ENCODE measurements around the gene CNTNAP4.

DNA sequence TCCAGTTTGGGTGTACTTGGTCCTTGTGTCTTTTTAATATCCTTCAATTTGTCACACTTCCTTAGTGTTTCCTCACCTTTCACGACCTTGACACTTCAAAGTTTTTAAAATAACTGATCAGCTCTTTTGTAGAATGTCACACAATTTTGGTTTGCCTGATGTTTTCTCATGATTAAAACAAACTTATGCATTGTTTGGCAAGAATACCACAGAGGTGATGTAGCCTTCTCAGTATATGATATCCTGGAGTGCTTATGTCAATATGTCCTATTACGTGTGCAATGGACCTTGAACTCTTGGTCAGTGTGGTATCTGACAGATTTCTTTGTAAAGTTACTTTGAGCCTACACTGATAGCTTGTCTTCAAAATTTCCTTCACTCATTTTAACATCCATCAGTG, 297.4 kb downstream of the CNTNAP4 start:
- TF ChIP-seq POLR2AphosphoS5 (IDR thresholded peaks at IDR 0.05; ENCODE audit: low read depth, low read length) (no peak), REST (IDR thresholded peaks at IDR 0.05; ENCODE audit: insufficient read depth in 1 of 2, low read depth in 2 of 2, low read length in 2 of 2) (no peak), TAF1 (IDR thresholded peaks at IDR 0.05; ENCODE audit: borderline replicate concordance, insufficient read depth, low read length) (no peak), SIN3A (IDR thresholded peaks at IDR 0.05; ENCODE audit: borderline replicate concordance, insufficient read depth, low read length) (no peak)
